Skin epidermis (tissue), 12 donors: ENCODE data around the gene SAMD11.
"Not testable (repeated sequence)": the region's sequence is repeated elsewhere in the genome, so short reads cannot be mapped to it uniquely, and the experiment has no call there.

ENCODE experiments used
- H3K27ac ChIP-seq, 21 experiments: fragments of 200-600 bp; sonication (generic) in 11 of 21; one replicate each; pipeline ENCODE4 v1.5.0; 2020; ENCODE audit warnings: mild to moderate bottlenecking in 3 of 21, inconsistent platforms in 2 of 21, moderate library complexity in 2 of 21
- H3K4me3 ChIP-seq, 7 experiments: fragments of 200-600 bp; sonication (generic) in 2 of 7; one replicate each; pipeline ENCODE4 v1.5.0; 2020; ENCODE audit warnings: inconsistent platforms in 2 of 7, mild to moderate bottlenecking in 2 of 7, moderate library complexity in 1 of 7

The SAMD11 gene

DNA sequence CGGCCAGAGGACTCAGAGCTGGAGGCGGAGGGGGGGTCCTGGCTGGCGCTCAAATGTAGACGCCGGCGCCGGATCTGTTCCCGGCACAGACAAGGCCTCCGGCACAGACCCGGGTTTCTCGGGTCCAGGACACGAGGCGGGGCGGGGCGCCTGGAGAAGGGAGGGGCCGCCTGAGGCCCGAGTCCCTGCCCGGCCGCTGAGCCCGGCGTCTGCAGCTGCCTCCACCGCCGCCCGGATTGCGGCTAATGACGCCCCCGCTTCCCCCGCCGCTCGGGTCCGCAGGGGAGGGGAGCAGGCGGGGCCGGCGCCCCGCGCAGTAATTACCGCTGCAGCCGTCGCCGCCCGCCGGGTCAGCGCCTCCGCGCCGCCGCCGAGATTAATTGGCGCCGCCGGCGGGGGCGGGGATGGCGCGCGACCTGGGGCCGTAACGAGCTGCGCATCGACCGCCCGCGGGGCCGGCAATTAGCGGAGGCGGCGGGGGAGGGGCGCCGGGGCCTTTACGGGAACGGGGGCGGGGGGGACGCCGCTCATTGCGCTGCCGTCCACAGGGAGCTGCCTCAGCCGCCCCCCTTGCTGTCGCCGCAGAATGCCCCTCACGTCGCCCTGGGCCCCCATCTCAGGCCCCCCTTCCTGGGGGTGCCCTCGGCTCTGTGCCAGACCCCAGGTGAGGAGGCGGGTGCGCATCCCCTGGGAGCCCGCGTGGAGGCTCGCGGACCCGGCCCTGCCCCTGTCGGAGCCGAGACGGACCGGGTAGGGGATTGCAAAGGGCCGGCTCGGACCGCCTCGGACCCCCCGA is 18.1 kb downstream of the SAMD11 start:
- peak overlapping the region; percentile 18 to 34 (median 28) for H3K4me3 ChIP-seq
- H3K27ac ChIP-seq = no peak overlapping the region

DNA sequence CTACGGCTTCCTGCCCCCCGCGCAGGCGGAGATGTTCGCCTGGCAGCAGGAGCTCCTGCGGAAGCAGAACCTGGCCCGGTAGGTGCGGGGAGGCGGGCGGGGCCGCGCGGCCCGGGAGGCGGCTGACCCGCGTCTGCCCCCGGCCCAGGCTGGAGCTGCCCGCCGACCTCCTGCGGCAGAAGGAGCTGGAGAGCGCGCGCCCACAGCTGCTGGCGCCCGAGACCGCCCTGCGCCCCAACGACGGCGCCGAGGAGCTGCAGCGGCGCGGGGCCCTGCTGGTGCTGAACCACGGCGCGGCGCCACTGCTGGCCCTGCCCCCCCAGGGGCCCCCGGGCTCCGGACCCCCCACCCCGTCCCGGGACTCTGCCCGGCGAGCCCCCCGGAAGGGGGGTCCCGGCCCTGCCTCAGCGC is 18.7 kb downstream of the SAMD11 start:
- H3K4me3 ChIP-seq = peak overlapping the region; percentile 18 to 34 (median 28)
- peak overlapping the region in 1 of 21 experiments; percentile 2 for H3K27ac ChIP-seq

DNA sequence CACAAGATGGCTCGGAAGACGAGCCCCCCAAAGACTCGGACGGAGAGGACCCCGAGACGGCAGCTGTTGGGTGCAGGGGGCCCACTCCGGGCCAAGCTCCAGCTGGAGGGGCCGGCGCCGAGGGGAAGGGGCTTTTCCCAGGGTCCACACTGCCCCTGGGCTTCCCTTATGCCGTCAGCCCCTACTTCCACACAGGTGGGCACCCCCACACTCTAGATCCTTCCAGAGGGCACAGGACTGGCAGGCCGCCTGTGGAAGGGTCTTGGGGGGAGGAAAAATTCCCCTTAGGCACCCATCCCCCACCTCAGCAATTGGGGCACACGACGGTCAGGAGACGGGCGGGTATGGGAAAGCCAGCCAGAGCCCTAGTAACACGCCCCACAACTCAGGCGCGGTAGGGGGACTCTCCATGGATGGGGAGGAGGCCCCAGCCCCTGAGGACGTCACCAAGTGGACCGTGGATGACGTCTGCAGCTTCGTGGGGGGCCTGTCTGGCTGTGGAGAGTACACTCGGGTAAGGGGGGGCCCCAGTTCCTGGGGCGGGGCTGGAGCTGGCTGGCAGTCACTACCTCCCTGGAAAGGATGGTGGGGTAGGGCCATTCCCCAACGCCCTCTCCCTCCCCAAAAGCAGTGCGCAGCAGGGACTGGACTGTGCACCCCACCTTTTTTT is 19.3 kb downstream of the SAMD11 start:
- H3K27ac ChIP-seq = peak overlapping the region in 1 of 21 experiments; percentile 2
- H3K4me3 ChIP-seq = peak overlapping the region in 2 of 7 experiments; percentile 34

DNA sequence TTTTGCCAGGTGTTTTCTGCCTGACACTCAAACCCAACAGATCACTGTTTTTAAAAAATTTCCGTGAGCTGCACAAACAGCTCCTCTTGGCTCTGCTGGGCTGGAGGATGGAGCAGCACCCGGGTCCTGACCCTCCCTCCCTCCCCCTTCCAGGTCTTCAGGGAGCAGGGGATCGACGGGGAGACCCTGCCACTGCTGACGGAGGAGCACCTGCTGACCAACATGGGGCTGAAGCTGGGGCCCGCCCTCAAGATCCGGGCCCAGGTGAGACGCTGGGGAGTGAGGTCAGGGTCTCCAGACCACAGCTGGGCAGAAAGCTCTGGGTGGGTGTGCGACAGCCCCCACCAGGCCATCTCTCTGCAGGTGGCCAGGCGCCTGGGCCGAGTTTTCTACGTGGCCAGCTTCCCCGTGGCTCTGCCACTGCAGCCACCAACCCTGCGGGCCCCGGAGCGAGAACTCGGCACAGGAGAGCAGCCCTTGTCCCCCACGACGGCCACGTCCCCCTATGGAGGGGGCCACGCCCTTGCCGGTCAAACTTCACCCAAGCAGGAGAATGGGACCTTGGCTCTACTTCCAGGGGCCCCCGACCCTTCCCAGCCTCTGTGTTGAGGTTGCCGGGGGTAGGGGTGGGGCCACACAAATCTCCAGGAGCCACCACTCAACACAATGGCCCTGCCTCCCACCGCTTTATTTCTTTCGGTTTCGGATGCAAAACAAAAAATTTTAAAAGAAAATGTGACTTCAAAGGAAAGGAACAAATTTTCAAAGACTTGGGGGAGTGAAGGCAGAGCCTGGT is 20.0 kb downstream of the SAMD11 start:
- no peak overlapping the region for H3K4me3 ChIP-seq
- no peak overlapping the region for H3K27ac ChIP-seq

DNA sequence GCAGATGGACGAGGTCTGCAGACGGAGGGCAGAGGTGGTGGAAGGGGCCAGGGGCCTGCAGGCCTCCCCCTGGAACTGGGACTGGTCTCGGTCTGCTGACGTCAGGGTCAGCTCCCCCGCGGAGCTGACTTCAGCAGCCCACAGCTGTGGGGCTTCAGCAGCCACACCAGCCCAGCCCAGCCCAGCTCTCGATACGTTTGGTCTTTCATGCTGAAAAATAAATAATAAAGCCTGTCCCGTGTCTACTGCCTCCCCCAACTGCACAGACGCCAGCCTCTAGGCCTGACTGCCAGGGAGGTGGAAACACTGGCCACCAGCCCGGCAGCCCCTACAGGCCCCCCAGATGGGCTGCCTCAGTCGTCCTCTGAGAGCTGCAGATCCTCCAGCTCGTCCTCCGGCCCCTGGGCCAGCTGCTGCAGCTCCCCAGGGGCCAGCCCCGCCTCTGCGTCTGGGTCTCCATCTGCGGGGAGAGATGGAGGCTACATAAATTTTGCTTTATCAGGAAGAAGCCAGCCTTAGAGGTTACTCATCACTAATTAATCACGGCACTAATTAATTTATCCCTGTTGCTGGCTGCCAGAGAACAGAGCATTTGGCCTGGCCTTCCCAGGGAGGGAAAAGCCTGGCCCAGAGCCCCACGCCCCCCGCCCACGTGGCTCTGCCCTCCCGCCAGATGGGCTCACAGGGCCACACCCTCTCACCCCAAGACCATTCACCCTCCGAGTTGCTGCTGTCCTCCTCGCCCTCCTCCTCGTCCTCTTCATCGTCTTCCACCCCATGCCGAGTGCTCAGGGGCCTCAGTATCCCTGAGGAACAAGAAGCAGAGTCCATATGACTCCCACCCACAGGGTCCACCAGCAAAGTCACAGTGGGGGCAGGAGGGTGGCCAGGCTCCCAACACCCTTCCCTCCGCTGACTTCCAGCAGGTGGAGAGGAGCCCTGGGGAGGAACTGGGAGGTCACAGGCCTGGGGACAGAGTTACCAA is 20.9 kb downstream of the SAMD11 start:
- H3K27ac ChIP-seq = no peak overlapping the region

DNA sequence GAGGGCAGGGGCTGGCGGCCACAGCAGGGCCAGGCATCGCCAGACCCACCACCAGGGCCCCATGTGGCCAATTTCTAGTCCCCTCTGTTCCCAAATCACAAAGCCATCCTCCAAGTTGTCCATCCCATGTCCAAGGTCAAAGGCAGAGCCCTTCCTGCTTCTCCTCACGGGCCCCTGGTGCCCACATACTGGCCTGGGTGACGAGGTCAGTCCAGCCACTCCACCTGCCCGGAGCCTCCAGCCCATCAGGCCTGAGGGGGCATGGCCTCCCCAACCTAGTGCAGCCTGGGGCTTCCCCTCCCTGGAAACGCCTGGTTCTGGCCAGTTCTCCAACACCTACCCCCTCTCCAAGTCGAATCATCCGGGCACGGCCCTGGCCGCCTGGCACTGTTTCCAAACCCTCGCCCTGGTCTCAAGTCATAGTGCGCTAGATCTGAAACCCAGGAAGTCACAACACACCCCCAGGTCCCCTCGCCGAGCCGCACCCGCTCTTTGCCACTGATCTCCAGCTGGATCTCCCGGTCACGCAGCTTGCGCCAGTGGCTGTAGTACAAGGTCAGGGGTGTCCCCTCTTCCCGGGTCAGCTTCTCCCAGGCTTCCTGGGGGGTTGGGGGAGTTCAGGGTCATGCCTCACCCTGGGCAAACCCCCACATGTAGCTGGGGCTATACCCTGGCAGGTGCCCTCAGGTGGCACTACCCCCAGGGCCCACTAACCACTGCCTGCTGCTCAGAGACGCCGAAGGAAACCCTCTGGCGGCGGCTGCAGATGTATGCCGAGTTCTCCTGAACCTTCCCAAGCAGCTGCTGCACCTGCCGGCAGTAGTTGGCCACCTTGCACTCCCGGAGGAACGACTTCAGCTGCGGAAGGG is 22.2 kb downstream of the SAMD11 start:
- Histone ChIP-seq H3K27ac (no peak overlapping the region), H3K4me3 (no peak overlapping the region)

More for the DNA sequence above, 20.9 kb downstream of the SAMD11 start:
- H3K4me3 ChIP-seq = no peak overlapping the region

DNA sequence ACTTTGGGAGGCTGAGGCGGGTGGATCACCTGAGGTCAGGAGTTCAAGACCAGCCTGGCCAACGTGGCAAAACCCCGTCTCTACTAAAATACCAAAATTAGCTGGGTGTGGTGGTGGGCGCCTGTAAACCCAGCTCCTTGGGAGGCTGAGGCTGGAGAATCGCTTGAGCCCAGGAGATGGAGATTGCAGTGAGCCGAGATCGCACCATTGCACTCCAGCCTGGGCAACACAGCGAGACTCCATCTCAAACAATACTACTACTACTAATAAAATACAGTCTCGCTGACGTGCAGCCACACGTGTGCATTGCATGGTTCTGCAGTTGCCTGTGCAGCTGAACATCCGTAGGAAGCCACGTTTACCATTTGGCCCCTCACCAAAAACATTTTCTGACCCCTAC is 23.1 kb downstream of the SAMD11 start:
- not testable (repeated sequence) for H3K27ac ChIP-seq, H3K4me3 ChIP-seq

DNA sequence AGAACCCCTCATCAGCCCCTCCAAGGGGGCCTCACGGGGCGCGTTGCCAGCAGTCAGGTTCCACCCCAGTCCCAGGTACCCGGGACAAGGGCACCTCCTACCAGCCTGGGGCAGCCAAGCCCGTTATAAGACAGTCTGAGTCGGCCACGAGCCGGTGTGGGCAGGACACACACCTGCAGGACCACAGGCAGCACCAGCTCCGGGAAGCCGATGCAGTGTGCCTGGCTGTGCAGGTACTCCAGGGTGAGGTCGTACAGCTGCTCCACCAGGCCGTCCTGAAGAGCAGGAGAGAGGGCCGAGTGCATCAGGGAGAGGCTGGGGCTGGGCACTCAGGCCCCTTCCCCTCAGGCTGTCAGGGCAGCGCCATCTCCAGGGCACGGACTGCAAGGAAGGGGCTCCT is 24.2 kb downstream of the SAMD11 start:
- Histone ChIP-seq H3K4me3 (no peak overlapping the region), H3K27ac (no peak overlapping the region)

DNA sequence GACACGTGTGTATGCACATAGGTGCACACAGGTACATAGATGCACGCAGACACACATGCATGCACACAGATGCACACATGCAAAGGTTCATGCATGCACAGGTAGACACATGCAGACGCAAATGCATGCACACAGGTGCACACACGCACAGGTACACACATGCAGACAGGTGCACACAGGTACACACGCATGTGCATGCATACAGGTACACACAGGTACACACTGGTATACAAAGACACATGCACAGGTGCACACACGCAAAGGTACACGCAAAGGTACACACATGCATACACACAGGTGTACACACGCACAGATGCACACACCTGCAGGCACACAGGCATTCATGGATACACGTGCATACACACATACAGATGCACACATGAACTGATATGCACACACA is 26.5 kb downstream of the SAMD11 start:
- Histone ChIP-seq H3K27ac (no peak overlapping the region), H3K4me3 (no peak overlapping the region)

DNA sequence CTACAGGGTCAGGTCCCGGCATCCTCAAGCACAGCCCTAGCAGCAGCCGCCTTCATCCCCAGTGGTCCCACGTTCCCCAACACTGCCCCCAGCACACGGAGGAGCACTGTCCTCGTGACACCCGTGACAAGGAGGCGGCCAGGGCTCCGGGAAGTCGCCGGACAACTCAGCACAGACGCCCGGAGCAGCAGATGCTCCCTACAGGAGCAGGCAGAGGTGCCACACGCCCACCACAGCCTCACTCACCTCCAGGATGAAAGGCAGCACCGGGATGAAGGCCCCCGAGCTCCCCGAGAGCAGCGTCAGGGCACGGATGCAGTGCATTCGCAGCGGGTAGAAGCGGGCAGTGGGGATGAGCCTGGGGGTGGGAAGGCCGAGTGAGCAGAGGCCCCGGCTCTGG is 27.2 kb downstream of the SAMD11 start:
- no peak overlapping the region for H3K27ac ChIP-seq
- H3K4me3 ChIP-seq = no peak overlapping the region

DNA sequence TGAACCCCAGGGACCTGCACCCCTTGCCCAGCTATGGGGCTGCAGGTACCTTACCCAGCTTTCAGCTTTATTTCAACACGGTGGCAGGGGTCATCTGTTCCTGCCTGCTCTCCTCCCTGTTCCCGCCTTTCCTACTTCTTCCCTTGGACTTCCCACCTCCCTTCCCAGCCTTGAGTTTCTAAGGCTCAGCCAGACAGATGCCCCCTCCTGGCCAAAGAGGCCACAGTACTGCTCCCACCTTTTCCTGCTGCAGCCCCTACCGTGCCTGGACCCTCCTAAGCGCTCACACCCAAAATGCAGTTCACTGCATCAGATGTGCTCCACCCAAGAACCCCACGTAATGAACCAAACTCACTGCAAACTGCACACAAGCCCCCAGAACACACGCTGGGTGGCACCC is 27.6 kb downstream of the SAMD11 start:
- H3K4me3 ChIP-seq = no peak overlapping the region
- no peak overlapping the region for H3K27ac ChIP-seq

DNA sequence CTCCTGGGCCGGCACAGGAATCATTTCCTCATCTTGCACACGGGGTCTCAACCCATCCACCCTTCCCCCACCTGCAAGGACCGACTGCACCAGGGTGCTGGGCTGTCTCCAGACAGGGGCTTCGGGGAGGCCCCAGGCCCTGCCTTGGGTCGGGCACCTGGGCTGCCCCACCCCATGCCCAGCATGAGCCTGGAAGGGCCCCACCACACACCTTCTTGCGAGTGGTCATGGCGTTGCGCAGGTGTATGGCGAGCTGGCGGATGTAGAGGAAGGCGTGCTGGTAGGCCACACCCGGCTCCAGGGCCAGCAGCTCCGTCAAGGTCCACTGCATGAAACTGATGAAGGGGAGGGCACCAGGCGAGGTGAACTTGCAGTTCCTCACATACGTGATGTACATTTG is 28.5 kb downstream of the SAMD11 start:
- H3K27ac ChIP-seq = no peak overlapping the region

DNA sequence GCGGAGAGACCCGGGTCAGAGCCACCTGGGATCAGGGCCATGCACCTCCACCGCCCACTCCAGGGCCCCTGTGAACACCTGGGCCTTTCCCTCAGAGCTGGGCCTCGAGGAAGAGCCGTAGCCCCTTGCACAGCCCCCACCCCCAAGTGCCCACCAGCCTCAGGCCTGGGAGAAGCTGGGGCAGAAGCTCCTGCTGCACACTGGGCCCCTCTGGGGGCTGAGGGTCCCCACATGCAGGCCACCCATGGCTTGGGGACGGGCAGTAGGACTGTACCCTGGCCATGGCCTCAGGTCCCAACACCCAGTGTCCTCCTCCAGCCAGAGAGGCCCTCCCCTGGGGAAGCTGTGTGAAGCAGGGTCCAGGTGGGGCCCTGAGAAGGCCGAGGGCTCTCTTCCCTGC is 28.9 kb downstream of the SAMD11 start:
- no peak overlapping the region for H3K4me3 ChIP-seq

More for the DNA sequence above, 28.5 kb downstream of the SAMD11 start:
- no peak overlapping the region for H3K4me3 ChIP-seq

DNA sequence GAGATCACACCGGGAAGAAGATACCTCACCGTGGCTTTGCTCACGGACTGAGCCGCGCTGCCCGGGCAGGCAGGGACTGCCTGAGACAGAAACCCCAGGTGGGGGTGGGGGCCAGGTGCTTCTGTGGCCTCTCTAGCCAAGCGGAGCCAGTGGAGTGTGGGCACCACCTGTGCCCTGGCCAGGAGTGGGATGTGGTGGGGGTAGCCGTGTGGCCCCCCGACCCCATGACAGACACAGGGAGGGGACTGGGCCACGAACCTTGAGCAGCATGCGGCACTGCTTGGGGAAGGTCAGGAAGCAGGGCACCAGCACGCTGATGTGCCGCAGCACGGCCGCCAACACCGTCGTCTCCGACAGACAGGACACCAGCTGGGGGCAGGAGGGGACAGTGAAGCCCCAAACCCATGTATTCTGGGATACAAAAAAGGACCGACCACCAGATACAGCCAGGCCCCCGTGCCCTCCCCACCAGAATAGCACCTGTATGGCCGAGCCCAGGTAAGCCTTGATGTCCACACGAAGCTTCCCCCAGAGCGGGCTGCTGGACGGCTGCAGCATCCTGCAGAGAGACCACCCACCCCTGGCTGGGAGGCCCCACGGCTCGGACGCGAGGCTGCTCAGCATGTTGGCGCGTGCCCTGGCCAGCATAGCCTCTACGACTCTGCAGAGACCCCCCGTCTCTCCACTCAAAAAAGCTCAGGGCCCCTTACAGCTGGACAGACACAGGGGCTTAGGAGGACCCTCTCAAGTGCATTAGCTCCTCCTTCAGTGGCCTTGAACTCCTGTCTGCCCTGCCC is 30.0 kb downstream of the SAMD11 start:
- no peak overlapping the region for H3K27ac ChIP-seq
- no peak overlapping the region for H3K4me3 ChIP-seq

More for the DNA sequence above, 28.9 kb downstream of the SAMD11 start:
- H3K27ac ChIP-seq = no peak overlapping the region

DNA sequence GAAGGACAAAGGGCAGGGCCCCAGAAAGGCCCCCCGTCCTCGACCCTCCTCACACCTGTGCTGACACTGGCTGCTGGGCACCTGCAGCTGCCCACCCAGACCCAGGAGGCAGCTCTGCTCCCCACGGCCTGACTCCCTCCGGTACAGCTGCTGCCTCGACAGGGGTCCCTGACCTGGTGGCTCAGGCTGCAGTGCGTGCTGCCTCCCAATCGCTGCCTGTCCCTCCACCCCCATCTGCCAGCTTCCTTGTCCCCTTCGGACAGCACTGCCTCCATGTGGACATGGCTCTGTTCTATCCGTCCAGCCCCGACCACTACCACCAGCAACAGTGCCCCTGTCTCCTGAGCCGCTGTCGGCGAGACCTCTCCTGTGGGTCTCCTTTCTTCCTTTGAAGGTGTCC is 31.2 kb downstream of the SAMD11 start:
- Histone ChIP-seq H3K27ac (no peak overlapping the region), H3K4me3 (no peak overlapping the region)

DNA sequence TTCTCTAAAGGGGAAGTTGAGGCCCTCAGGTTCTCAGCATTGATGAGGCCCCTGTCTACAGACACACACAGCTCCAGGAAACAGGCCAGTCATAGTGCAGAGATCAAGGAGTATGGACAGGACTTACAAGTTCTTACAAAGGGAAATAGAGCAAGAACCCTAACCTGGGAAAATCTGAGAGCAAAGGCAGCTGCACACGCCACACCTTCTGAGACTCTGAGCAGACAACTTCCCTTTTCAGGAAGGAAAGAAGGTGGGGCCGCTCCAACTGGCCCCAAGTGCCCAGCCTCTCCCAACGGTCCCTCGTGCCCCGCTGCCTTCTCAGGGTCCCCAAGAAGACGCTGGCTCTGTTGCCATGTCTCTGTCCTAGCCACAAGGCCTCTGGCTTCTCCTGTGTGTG is 31.8 kb downstream of the SAMD11 start:
- H3K4me3 ChIP-seq = no peak overlapping the region

DNA sequence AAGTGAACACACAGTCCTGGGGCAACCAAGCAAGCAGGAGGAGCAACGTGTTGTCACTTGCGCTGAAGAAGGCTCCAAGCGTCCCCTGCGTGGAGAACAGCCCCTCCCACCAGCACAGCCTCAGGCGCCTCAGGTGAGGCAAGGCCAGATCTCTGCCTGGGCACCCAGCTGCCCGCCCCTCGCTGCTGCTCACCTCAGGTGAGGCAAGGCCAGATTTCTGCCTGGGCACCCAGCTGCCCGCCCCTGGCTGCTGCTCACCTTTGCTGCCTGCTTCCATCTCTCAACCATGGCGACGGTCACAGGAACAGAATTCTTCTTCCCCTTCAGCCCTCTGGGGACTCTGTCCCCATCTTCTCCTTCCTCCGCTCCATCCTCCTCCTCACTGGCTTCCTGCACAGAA is 32.9 kb downstream of the SAMD11 start:
- Histone ChIP-seq H3K27ac (no peak overlapping the region), H3K4me3 (no peak overlapping the region)

More for the DNA sequence above, 31.8 kb downstream of the SAMD11 start:
- no peak overlapping the region for H3K27ac ChIP-seq
